ENCODE measurements around the gene ITPK1. TPM values are rescaled to one million over a fixed set of nuclear protein-coding genes. Genes with fewer than 3 reads are reported as not detected.

ITPK1 gene
- total RNA-seq, 2 experiments from 2014 or later: 78.5 to 83.5 TPM

DNA sequence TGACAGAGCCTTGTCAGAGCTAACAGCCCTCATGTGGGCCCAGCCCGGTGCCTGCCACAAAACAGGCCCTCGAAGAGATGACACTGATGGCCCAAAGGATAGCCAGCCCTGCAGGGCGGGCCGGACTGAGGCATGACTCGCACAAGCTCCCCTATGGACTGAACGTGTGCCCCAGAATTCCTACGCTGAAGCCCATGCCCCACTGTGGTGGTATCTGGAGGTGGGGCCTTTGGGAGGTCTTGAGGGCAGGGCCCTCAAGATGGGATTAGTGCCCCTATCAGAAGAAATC lies 154.2 kb downstream of the ITPK1 start:
- Mint-ChIP-seq H3K36me3 (ENCODE audit: low read depth) (no peaks in the 10 kb centered on the region), H3K27me3 (no peaks in the 10 kb centered on the region), H3K4me1 (ENCODE audit: low read depth) (peaks cover 6% of the 10 kb centered on the region), H3K4me3 (no peak overlapping the region), H3K27ac (no peak overlapping the region), H3K9me3 (no peaks in the 10 kb centered on the region)
- DNase-seq: no peak
- ChIA-PET CTCF (interaction anchor here (1.0 to 5.7 kb wide), 2 partner anchors 9 to 152 kb away, joined by 3 to 21 read pairs; no protein-coding TSS in a partner anchor), POLR2A (no interaction called here)
- intact Hi-C loops (cut with micrococcal nuclease): no loop called here
- no peak for ATAC-seq
- TF ChIP-seq, protein P1, sequence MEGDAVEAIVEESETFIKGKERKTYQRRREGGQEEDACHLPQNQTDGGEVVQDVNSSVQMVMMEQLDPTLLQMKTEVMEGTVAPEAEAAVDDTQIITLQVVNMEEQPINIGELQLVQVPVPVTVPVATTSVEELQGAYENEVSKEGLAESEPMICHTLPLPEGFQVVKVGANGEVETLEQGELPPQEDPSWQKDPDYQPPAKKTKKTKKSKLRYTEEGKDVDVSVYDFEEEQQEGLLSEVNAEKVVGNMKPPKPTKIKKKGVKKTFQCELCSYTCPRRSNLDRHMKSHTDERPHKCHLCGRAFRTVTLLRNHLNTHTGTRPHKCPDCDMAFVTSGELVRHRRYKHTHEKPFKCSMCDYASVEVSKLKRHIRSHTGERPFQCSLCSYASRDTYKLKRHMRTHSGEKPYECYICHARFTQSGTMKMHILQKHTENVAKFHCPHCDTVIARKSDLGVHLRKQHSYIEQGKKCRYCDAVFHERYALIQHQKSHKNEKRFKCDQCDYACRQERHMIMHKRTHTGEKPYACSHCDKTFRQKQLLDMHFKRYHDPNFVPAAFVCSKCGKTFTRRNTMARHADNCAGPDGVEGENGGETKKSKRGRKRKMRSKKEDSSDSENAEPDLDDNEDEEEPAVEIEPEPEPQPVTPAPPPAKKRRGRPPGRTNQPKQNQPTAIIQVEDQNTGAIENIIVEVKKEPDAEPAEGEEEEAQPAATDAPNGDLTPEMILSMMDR (IDR thresholded peaks at IDR 0.05): no peak

DNA sequence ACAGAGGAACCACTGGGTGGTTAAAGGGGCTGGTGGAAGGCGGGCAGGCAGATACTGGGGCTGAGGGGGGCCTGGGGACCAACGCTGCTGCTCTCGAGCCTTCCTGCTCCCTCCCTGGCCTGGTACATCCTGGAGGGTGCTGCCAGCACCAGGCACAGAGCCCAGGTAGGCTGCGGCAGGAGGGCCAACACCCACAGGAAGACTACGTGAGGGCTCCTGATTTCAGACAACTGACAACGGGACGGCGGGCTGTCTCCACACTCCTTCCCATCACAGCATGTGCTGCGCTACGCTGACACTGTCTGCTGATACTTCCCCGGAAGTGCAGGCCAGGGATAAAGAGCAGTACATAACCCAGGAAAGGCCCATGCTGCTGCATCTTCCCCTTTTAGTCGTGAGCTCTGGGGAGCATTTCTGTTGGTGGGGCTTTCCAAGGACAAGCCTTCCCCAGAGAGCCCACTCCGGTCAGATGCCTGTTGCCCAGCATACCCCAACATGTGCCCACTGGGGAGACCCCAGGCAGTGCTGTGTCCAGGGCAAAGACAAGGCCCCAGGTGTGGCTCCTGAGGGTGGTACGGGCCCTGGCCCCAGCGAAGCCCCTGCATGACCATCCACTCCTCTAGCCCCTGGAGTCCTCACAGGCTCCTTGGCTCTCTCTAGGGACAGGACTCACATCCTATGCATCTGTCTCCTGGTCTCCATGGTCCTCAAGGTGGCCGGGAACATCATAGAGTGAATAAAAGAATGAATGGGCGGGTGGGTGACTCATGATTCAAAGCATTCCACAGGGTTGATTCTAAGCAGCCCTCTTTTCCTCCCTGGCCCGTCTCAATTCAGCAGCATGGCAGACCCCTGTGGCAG lies 154.8 kb downstream of the ITPK1 start:
- ATAC-seq (no peak), DNase-seq (no peak)
- ChIA-PET POLR2A (no interaction called here), CTCF (no interaction called here)
- Mint-ChIP-seq H3K36me3 (ENCODE audit: low read depth) (peaks cover 1% of the 10 kb centered on the region), H3K27ac (no peak overlapping the region), H3K9me3 (no peaks in the 10 kb centered on the region), H3K4me3 (no peak overlapping the region), H3K4me1 (ENCODE audit: low read depth) (peaks cover 6% of the 10 kb centered on the region), H3K27me3 (no peaks in the 10 kb centered on the region)
- intact Hi-C loops (cut with micrococcal nuclease): no loop called here
- TF ChIP-seq, protein P1 (IDR thresholded peaks at IDR 0.05): no peak

DNA sequence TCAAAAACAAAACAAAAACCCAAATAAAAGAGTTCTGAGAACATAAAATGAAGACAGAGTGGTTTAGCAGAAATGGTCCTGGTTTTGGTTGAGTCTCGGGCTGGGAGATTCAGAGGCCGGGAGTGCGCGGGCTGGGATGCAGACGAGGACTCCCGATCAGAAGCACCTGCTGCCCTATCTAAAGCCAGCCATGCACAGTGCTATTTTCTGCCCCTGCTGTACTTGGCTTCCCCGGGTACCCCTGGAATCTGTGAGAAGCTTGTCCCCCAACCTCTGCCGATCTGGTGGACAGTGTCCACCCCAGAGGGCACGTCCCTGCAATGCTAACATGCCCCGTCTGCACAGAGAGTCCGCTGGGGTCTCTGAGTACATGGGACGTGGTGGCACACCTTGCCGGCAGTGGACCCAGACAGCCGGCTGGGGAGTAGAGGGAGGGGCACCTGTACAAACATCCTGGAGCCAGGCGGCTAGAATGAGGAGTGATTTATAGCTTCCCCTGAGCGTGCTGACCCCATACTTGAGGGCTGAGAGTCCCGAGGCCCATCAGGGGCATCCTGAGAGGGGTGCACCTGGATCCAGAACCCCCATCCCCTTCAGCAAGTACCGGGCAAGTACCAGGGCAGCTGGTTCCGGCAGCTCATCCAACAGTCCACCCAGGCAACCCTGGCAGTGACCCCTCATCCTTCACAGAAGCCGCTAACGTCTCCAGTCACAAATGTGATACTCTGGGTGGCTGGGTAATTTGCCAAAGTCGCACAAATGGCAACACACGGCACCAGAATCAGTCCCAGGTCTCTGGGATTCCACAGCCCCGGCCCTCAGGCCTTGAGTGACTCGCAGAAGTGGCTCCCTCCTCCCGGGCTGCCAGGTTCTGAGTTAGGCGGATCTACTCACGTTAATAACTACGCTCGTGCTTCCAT lies 155.7 kb downstream of the ITPK1 start:
- intact Hi-C loops (cut with micrococcal nuclease): no loop called here
- Mint-ChIP-seq H3K4me1 (ENCODE audit: low read depth) (peaks cover 6% of the 10 kb centered on the region), H3K27ac (no peak overlapping the region), H3K9me3 (no peaks in the 10 kb centered on the region), H3K27me3 (no peaks in the 10 kb centered on the region), H3K36me3 (ENCODE audit: low read depth) (peaks cover 1% of the 10 kb centered on the region), H3K4me3 (no peak overlapping the region)
- no peak for DNase-seq
- TF ChIP-seq, protein P1 (IDR thresholded peaks at IDR 0.05): no peak
- ChIA-PET POLR2A (no interaction called here), CTCF (interaction anchor here (0.7 kb wide), 1 partner anchor 204 kb away, joined by 3 read pairs; no protein-coding TSS in a partner anchor)
- ATAC-seq: no peak

DNA sequence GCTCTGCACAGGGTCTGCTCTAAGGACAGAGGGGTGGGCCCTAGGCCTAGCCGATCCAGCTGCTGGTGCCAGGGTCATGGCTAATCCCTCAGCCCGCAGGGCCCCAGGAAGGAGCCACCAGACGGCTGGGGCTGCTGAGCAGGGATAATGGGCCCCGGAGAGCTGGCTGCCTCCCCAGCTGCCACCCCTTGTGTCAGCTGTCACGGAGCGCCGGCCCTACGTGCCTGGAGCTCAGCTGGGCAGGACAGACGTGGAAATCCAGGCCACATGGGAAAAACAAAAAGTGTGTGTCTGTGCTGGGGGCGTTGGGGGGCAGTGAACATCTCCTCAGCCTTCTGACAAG lies 156.6 kb downstream of the ITPK1 start:
- no peak for DNase-seq
- Mint-ChIP-seq H3K4me1 (ENCODE audit: low read depth) (peaks cover 5% of the 10 kb centered on the region), H3K4me3 (no peak overlapping the region), H3K27ac (no peak overlapping the region), H3K9me3 (no peaks in the 10 kb centered on the region), H3K27me3 (no peaks in the 10 kb centered on the region), H3K36me3 (ENCODE audit: low read depth) (peaks cover 1% of the 10 kb centered on the region)
- intact Hi-C loops (cut with micrococcal nuclease): no loop called here
- TF ChIP-seq, protein P1 (IDR thresholded peaks at IDR 0.05): no peak
- ChIA-PET CTCF (interaction anchor here (0.7 kb wide), 1 partner anchor 205 kb away, joined by 3 read pairs; no protein-coding TSS in a partner anchor), POLR2A (no interaction called here)
- no peak for ATAC-seq
